ENCODE data around the gene STYXL2.

The STYXL2 gene

DNA sequence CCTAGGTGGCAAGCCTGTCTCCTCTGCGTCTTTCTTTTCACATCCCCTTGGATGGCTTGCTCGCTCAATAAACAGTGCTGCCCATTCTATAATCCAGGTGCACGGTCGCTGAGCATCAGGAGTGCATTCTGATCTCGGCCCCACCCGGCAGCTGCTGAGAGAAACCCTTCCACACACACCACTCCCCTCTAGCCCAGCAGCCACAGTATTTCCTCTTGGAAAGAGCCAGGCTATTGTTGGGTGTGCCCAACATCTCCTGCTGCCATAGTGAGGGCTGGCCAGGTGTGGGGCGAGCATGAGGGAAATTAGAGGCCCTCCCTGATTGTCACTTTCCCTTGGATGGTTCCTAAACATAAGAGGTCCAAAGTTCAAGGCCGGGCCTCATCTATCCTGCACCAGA is 28.4 kb upstream of the STYXL2 start:
- TF ChIP-seq, protein P1, sequence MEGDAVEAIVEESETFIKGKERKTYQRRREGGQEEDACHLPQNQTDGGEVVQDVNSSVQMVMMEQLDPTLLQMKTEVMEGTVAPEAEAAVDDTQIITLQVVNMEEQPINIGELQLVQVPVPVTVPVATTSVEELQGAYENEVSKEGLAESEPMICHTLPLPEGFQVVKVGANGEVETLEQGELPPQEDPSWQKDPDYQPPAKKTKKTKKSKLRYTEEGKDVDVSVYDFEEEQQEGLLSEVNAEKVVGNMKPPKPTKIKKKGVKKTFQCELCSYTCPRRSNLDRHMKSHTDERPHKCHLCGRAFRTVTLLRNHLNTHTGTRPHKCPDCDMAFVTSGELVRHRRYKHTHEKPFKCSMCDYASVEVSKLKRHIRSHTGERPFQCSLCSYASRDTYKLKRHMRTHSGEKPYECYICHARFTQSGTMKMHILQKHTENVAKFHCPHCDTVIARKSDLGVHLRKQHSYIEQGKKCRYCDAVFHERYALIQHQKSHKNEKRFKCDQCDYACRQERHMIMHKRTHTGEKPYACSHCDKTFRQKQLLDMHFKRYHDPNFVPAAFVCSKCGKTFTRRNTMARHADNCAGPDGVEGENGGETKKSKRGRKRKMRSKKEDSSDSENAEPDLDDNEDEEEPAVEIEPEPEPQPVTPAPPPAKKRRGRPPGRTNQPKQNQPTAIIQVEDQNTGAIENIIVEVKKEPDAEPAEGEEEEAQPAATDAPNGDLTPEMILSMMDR (IDR thresholded peaks at IDR 0.05; ENCODE audit: extremely low read depth, insufficient read depth, missing control alignments): no peak
- DNase-seq (ENCODE audit: low spot score): no peak
- in situ Hi-C loops (cut with MboI; ENCODE audit: low pct_unique_long_range_greater_than_20kb, low sequenced_read_pairs, unreplicated experiment): loop anchor here (10.0 kb wide), 2 partner anchors 379 to 469 kb away; no protein-coding TSS in a partner anchor

DNA sequence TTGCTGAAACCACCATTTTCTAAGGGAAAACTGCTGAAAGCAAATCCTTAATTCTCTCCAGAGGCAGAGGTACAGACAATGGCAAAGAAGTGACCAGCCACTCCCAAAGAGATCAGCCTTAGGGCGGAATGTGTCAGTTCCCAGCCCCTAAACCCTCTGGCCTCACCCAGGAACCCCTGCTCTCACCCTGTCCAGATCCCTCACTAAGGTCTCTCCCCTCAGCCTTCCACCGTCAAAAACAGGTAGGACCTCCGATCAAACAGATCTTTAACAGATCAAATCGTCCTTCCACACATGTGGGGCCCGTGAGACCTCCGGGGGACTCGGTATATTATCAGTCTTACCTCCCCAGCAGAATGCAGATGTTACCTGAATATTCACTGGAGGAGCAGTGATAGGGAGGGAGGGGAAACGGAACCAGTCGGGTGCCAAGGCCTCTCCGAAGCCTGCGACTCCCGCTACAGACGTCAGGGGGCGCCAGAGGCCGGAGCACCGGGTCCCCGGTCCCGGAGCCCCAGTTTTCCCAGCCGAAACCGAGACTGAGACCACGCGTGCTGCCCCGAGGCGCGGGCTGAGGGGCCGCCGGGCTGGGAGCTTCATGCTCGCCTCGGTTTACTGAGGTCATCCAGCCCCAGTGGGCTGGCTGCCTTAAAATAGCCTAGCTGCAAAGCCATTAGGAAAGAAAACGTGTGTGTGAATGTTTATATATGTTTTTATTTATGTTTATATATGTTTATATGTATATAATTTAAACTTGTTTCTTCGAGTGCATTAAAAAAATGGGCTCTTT is 27.3 kb upstream of the STYXL2 start:
- in situ Hi-C loops (cut with MboI; ENCODE audit: low pct_unique_long_range_greater_than_20kb, low sequenced_read_pairs, unreplicated experiment): loop anchor here (10.0 kb wide), 2 partner anchors 378 to 468 kb away; no protein-coding TSS in a partner anchor
- DNase-seq (ENCODE audit: low spot score): peak; percentile 86
- TF ChIP-seq, protein P1 (IDR thresholded peaks at IDR 0.05; ENCODE audit: extremely low read depth, insufficient read depth, missing control alignments): peak; percentile 94

DNA sequence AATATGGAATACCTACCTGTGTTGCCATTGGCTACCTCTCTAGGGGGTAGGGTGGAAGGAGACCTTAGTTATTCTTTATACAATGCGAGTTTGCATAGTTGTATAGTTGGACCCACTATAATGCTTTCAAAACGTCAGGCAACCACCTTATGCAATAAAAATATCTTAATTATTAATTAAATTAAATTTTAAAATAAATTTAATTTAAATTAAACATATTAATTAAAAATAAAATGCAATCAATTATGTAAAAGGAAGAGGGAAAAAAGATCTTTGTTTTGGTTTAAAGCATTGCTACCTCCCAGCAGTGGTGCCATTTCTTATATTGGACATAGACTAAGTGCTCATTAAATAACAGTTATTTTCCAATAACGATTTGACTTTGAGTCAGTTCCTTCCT is 26.0 kb upstream of the STYXL2 start:
- in situ Hi-C loops (cut with MboI; ENCODE audit: low pct_unique_long_range_greater_than_20kb, low sequenced_read_pairs, unreplicated experiment): loop anchor here (10.0 kb wide), 2 partner anchors 377 to 467 kb away; no protein-coding TSS in a partner anchor
- no peak for DNase-seq (ENCODE audit: low spot score)
- TF ChIP-seq, protein P1 (IDR thresholded peaks at IDR 0.05; ENCODE audit: extremely low read depth, insufficient read depth, missing control alignments): no peak

- in situ Hi-C loops (cut with MboI; ENCODE audit: low pct_unique_long_range_greater_than_20kb, low sequenced_read_pairs, unreplicated experiment): loop anchor here (10.0 kb wide), 2 partner anchors 376 to 466 kb away; no protein-coding TSS in a partner anchor
- TF ChIP-seq, protein P1 (IDR thresholded peaks at IDR 0.05; ENCODE audit: extremely low read depth, insufficient read depth, missing control alignments): no peak
- DNase-seq (ENCODE audit: low spot score): no peak
Measured at GRCh38 chr1:167068761-167069160, 25.1 kb upstream of the STYXL2 start.

GRCh38 chr1:167071286-167071685 is 22.6 kb upstream of the STYXL2 start:
- TF ChIP-seq, protein P1 (IDR thresholded peaks at IDR 0.05; ENCODE audit: extremely low read depth, insufficient read depth, missing control alignments): no peak
- DNase-seq (ENCODE audit: low spot score): no peak
- in situ Hi-C loops (cut with MboI; ENCODE audit: low pct_unique_long_range_greater_than_20kb, low sequenced_read_pairs, unreplicated experiment): no loop called here

- no peak for DNase-seq (ENCODE audit: low spot score)
- TF ChIP-seq, protein P1 (IDR thresholded peaks at IDR 0.05; ENCODE audit: extremely low read depth, insufficient read depth, missing control alignments): no peak
- in situ Hi-C loops (cut with MboI; ENCODE audit: low pct_unique_long_range_greater_than_20kb, low sequenced_read_pairs, unreplicated experiment): no loop called here
Measured at GRCh38 chr1:167076136-167076710, 17.7 kb upstream of the STYXL2 start.

All from GM13977 (cell line).